ENCODE data around the gene GCLC. TPM values are rescaled to one million over a fixed set of nuclear protein-coding genes. Genes with fewer than 3 reads are reported as not detected.

Gene GCLC
- total RNA-seq, 1 experiment from 2014 or later, result 33.5 TPM

- no TSS peak for BruUV-seq (replicated peaks)
- no peak overlapping the region for H3K4me3 ChIP-seq (ENCODE audit: low read depth, low read length, poor library complexity, severe bottlenecking)
- H3K36me3 ChIP-seq (ENCODE audit: insufficient read depth, low read length, poor library complexity, severe bottlenecking), result no peaks in the 10 kb centered on the region
- no peaks in the 10 kb centered on the region for H3K27me3 ChIP-seq (replicated peaks; ENCODE audit: insufficient read depth, low read depth, low read length, poor library complexity)
- intact Hi-C loops (cut with micrococcal nuclease; ENCODE audit: unreplicated experiment), result no loop called here
- H3K9me3 ChIP-seq (ENCODE audit: low read depth, low read length, poor library complexity, severe bottlenecking), result no peaks in the 10 kb centered on the region
- DNase-seq (ENCODE audit: low spot score), result no peak
- CTCF ChIA-PET, result no interaction called here
- no peak overlapping the region for H3K27ac ChIP-seq (ENCODE audit: low read depth, low read length, poor library complexity, severe bottlenecking)
- TF ChIP-seq EZH2 (IDR thresholded peaks at IDR 0.05; ENCODE audit: borderline replicate concordance, low read depth, low read length, poor library complexity, severe bottlenecking), result no peak
- TF ChIP-seq CTCF (conservative IDR thresholded peaks at IDR 0.05; ENCODE audit: low read depth, low read length), result no peak
- no peaks in the 10 kb centered on the region for H3K4me1 ChIP-seq (ENCODE audit: insufficient read depth, low read length, poor library complexity, severe bottlenecking)
- POLR2A ChIA-PET (ENCODE audit: low non-redundant PET), result no interaction called here
Measured at GRCh38 chr6:53591873-53592272, 47.0 kb upstream of the GCLC start.

- BruUV-seq (replicated peaks), result no TSS peak
- Histone ChIP-seq H3K27ac (ENCODE audit: low read depth, low read length, poor library complexity, severe bottlenecking) (no peak overlapping the region), H3K4me3 (ENCODE audit: low read depth, low read length, poor library complexity, severe bottlenecking) (no peak overlapping the region), H3K27me3 (replicated peaks; ENCODE audit: insufficient read depth, low read depth, low read length, poor library complexity) (no peaks in the 10 kb centered on the region), H3K4me1 (ENCODE audit: insufficient read depth, low read length, poor library complexity, severe bottlenecking) (no peaks in the 10 kb centered on the region), H3K9me3 (ENCODE audit: low read depth, low read length, poor library complexity, severe bottlenecking) (no peaks in the 10 kb centered on the region), H3K36me3 (ENCODE audit: insufficient read depth, low read length, poor library complexity, severe bottlenecking) (no peaks in the 10 kb centered on the region)
- intact Hi-C loops (cut with micrococcal nuclease; ENCODE audit: unreplicated experiment), result no loop called here
- no peak for TF ChIP-seq EZH2 (IDR thresholded peaks at IDR 0.05; ENCODE audit: borderline replicate concordance, low read depth, low read length, poor library complexity, severe bottlenecking)
- no peak for TF ChIP-seq CTCF (conservative IDR thresholded peaks at IDR 0.05; ENCODE audit: low read depth, low read length)
- DNase-seq (ENCODE audit: low spot score), result no peak
- ChIA-PET CTCF (no interaction called here), POLR2A (ENCODE audit: low non-redundant PET) (no interaction called here)
Measured at GRCh38 chr6:53588816-53589509, 44.1 kb upstream of the GCLC start.

- POLR2A ChIA-PET (ENCODE audit: low non-redundant PET), result no interaction called here
- H3K9me3 ChIP-seq (ENCODE audit: low read depth, low read length, poor library complexity, severe bottlenecking), result no peaks in the 10 kb centered on the region
- TF ChIP-seq CTCF (conservative IDR thresholded peaks at IDR 0.05; ENCODE audit: low read depth, low read length) (no peak), EZH2 (IDR thresholded peaks at IDR 0.05; ENCODE audit: borderline replicate concordance, low read depth, low read length, poor library complexity, severe bottlenecking) (no peak)
- no TSS peak for BruUV-seq (replicated peaks)
- H3K4me3 ChIP-seq (ENCODE audit: low read depth, low read length, poor library complexity, severe bottlenecking), result no peak overlapping the region
- no peaks in the 10 kb centered on the region for H3K4me1 ChIP-seq (ENCODE audit: insufficient read depth, low read length, poor library complexity, severe bottlenecking)
- H3K27me3 ChIP-seq (replicated peaks; ENCODE audit: insufficient read depth, low read depth, low read length, poor library complexity), result no peaks in the 10 kb centered on the region
- DNase-seq (ENCODE audit: low spot score), result no peak
- intact Hi-C loops (cut with micrococcal nuclease; ENCODE audit: unreplicated experiment), result no loop called here
- CTCF ChIA-PET, result no interaction called here
- H3K36me3 ChIP-seq (ENCODE audit: insufficient read depth, low read length, poor library complexity, severe bottlenecking), result no peaks in the 10 kb centered on the region
- no peak overlapping the region for H3K27ac ChIP-seq (ENCODE audit: low read depth, low read length, poor library complexity, severe bottlenecking)
Measured at GRCh38 chr6:53587291-53587690, 42.4 kb upstream of the GCLC start.

Data from A673 (cell line).